Prostate gland (tissue), 2 donors: ENCODE measurements around the gene STYK1. TPM values are rescaled to one million over a fixed set of nuclear protein-coding genes. Genes with fewer than 3 reads are reported as not detected.
A peak's percentile ranks its signal among the peaks of the same experiment; 100 is the strongest.
"Not testable (repeated sequence)": the region's sequence is repeated elsewhere in the genome, so short reads cannot be mapped to it uniquely, and the experiment has no call there.

Experiments
- DNase-seq: peaks from one replicate; pipeline ENCODE4 v3.0.0-alpha.2; 2019; ENCODE audit warnings: low spot score
- H3K27ac ChIP-seq, 2 donors: fragments of 200-600 bp; sonication (generic); 2 replicates each; pipeline ENCODE4 v1.5.1; 2017 to 2019
- H3K27me3 ChIP-seq: fragments of 200-600 bp; sonication (generic); replicated peaks from 2 replicates; pipeline ENCODE4 v1.5.1; 2019; ENCODE audit not compliant: insufficient read depth
- H3K36me3 ChIP-seq, 2 donors: fragments of 200-600 bp; sonication (generic); 1 replicate in 1 of 2; 2 replicates in 1 of 2; pipeline versions ENCODE4 v1.5.1 to v1.8.1; 2017 to 2019
- H3K4me1 ChIP-seq: fragments of 200-600 bp; sonication (generic); replicated peaks from 2 replicates; pipeline ENCODE4 v1.5.1; 2019
- H3K4me3 ChIP-seq, 2 donors: fragments of 200-600 bp; sonication (generic); 2 replicates each; pipeline ENCODE4 v1.5.1; 2017 to 2019
- H3K9me3 ChIP-seq: fragments of 200-600 bp; sonication (generic); 2 replicates; pipeline ENCODE4 v1.5.1; 2017
- POLR2A ChIP-seq: fragments of 450-650 bp; IDR thresholded peaks from one replicate; pipeline ENCODE4 v1.6.1; 2016; ENCODE audit warnings: antibody characterized with exemption, mild to moderate bottlenecking
- POLR2AphosphoS5 ChIP-seq: sonication (generic); formaldehyde crosslinking; IDR thresholded peaks from one replicate; pipeline ENCODE4 v1.6.1; 2017; ENCODE audit warnings: antibody characterized with exemption
- WGBS: methylation state at CpG from one replicate; pipeline ENCODE4 v1.1.5; 2018; 5-methylcytosine and 5-hydroxymethylcytosine counted together
- intact Hi-C: fragments of 100-400 bp; cut with DNase I; formaldehyde crosslinking; loops from one replicate; pipeline ENCODE4 v1.14.2; 2022
- total RNA-seq, 2 donors: library from RNA; depleted of rRNA; stranded (reverse); fragments of >200 nt; gene quantifications; one replicate each; pipeline ENCODE4 v1.1.0, GENCODE V29; 2016
- TF ChIP-seq, protein P1 (sequence below), 4 experiments: fragments of 200-600 bp in 2 of 4; fragments of 450-650 bp in 2 of 4; sonication (generic) in 2 of 4; IDR thresholded peaks; 1 replicate in 3 of 4; 2 replicates in 1 of 4; pipeline ENCODE4 v1.5.1; 2016 to 2019; ENCODE audit warnings: antibody characterized with exemption in 4 of 4, mild to moderate bottlenecking in 2 of 4, moderate library complexity in 2 of 4

STYK1 gene
- total RNA-seq, 2 donors from 2014 or later: 9.5 to 39.7 TPM

DNA sequence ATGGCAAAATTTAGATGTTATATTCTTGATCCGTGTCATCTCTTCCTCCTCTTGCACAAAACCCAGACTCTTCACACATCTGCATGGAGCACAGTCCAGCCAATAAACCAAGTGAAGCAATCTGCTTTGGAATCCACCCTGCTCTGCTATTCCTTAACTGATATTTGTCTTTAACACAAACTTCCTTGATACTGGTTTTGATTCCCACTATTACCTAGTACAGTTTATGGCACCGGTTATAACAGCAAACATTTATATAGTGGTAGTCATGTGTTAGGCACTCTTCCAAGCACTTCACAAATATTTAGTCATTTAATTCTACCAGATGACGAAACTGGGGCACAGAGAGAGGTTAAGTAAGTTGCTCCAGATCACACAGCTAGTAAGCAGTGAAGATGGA is 12.5 kb downstream of the STYK1 start:
- Histone ChIP-seq H3K27ac (peak overlapping the region; percentile 61 to 64), H3K36me3 (no peaks in the 10 kb centered on the region), H3K4me3 (no peak overlapping the region), H3K27me3 (no peaks in the 10 kb centered on the region), H3K9me3 (no peaks in the 10 kb centered on the region), H3K4me1 (no peaks in the 10 kb centered on the region)
- TF ChIP-seq, protein P1, sequence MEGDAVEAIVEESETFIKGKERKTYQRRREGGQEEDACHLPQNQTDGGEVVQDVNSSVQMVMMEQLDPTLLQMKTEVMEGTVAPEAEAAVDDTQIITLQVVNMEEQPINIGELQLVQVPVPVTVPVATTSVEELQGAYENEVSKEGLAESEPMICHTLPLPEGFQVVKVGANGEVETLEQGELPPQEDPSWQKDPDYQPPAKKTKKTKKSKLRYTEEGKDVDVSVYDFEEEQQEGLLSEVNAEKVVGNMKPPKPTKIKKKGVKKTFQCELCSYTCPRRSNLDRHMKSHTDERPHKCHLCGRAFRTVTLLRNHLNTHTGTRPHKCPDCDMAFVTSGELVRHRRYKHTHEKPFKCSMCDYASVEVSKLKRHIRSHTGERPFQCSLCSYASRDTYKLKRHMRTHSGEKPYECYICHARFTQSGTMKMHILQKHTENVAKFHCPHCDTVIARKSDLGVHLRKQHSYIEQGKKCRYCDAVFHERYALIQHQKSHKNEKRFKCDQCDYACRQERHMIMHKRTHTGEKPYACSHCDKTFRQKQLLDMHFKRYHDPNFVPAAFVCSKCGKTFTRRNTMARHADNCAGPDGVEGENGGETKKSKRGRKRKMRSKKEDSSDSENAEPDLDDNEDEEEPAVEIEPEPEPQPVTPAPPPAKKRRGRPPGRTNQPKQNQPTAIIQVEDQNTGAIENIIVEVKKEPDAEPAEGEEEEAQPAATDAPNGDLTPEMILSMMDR (IDR thresholded peaks at IDR 0.05): no peak
- TF ChIP-seq POLR2A (no peak), POLR2AphosphoS5 (peak; percentile 84)
- DNase-seq: peak; percentile 57
- 36% methylated on average over 3 of the region's 3 CpGs for WGBS
- intact Hi-C loops: no loop called here

DNA sequence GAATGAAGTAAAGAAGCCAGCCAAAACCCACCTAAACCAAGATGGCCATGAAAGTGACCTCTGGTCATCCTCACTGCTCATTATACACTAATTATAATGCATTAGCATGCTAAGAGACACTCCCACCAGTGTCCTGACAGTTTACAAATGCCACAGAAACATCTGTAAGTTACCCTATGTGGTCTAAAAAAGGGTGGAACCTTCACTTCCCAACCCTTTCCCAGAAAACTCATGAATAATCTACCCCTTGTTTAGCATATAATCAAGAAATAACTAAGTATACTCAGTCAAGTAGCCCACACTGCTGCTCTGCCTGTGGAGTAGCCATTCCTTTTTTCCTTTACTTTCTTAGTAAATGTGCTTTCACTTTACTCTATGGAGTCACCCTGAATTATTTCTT is 19.8 kb downstream of the STYK1 start:
- Histone ChIP-seq H3K36me3 (no peaks in the 10 kb centered on the region), H3K27ac (peak overlapping the region; percentile 30 to 78), H3K9me3 (no peaks in the 10 kb centered on the region), H3K4me3 (no peak overlapping the region), H3K27me3 (no peaks in the 10 kb centered on the region), H3K4me1 (peaks cover 7% of the 10 kb centered on the region)
- intact Hi-C loops: no loop called here
- TF ChIP-seq POLR2AphosphoS5: no peak
- TF ChIP-seq, protein P1 (IDR thresholded peaks at IDR 0.05): no peak
- no peak for TF ChIP-seq POLR2A
- no peak for DNase-seq

DNA sequence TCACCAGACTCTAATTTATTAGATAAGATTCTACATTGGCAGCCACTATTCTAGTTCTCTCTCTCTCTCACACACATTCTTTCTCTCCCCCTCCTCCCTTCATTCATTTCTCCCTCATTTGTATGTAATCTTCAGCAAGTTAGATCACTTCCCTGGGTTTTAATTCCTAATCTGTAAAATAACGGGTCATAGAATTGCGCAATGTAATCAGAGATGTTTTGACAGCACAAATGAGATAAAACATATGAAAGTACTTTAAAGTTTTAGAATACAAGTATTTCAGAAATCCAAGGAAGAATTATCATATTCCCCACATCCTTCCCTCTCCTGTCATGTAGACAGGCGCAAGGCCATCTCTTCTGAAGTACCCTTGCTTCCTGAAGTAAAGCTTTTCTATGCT is 21.7 kb downstream of the STYK1 start:
- 53% methylated on average over 3 of the region's 3 CpGs for WGBS
- TF ChIP-seq POLR2A: no peak
- TF ChIP-seq POLR2AphosphoS5: no peak
- TF ChIP-seq, protein P1 (IDR thresholded peaks at IDR 0.05): no peak
- Histone ChIP-seq H3K4me3 (no peak overlapping the region), H3K27me3 (no peaks in the 10 kb centered on the region), H3K4me1 (peaks cover 7% of the 10 kb centered on the region), H3K36me3 (no peaks in the 10 kb centered on the region), H3K9me3 (no peaks in the 10 kb centered on the region), H3K27ac (peak overlapping the region in 1 of 2 donors; percentile 78)
- intact Hi-C loops: no loop called here
- DNase-seq: no peak

DNA sequence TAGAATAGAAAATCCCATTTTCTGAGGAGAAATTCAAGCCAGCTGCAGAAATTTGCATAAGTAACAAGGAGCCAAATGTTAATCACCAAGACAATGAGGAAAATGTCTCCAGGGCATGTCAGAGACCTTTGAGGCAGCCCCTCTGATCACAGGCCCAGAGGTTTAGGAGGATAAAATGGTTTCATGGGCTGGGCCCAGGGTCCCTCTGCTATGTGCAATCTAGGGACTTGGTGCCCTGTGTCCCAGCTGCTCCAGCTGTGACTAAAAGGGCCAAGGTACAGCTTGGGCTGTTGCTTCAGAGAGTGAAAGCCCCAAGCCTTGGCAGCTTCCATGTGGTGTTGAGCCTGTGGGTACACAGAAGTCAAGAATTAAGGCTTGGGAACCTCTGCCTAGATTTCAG is 27.3 kb downstream of the STYK1 start:
- H3K27ac ChIP-seq: not testable (repeated sequence)

DNA sequence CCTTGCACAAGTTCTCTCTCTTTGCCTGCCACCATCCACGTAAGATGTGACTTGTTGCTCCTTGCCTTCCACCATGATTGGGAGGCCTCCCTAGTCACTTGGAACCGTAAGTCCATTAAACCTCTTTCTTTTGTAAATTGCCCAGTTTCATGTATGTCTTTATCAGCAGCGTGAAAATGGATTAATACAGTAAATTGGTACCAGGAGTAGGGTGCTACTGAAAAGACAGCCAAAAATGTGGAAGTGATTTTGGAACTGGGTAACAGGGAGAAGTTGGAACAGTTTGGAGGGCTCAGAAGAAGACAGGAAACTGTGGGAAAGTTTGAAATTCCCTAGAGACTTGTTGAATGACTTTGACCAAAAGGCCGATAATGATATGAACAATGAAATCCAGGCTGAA is 27.9 kb downstream of the STYK1 start:
- Histone ChIP-seq H3K27ac (no peak overlapping the region), H3K4me1 (no peaks in the 10 kb centered on the region), H3K4me3 (no peak overlapping the region), H3K27me3 (no peaks in the 10 kb centered on the region), H3K9me3 (no peaks in the 10 kb centered on the region), H3K36me3 (no peaks in the 10 kb centered on the region)
- intact Hi-C loops: no loop called here
- TF ChIP-seq, protein P1 (IDR thresholded peaks at IDR 0.05): no peak
- TF ChIP-seq POLR2AphosphoS5 (no peak), POLR2A (no peak)
- 45% methylated on average over 4 of the region's 4 CpGs for WGBS
- DNase-seq: no peak

More for the DNA sequence above, 27.3 kb downstream of the STYK1 start:
- H3K27me3 ChIP-seq, H3K36me3 ChIP-seq, H3K9me3 ChIP-seq, H3K4me1 ChIP-seq, H3K4me3 ChIP-seq, DNase-seq, intact Hi-C loops: not testable (repeated sequence)
